ENCODE measurements around the gene COX4I1.

The COX4I1 gene

DNA sequence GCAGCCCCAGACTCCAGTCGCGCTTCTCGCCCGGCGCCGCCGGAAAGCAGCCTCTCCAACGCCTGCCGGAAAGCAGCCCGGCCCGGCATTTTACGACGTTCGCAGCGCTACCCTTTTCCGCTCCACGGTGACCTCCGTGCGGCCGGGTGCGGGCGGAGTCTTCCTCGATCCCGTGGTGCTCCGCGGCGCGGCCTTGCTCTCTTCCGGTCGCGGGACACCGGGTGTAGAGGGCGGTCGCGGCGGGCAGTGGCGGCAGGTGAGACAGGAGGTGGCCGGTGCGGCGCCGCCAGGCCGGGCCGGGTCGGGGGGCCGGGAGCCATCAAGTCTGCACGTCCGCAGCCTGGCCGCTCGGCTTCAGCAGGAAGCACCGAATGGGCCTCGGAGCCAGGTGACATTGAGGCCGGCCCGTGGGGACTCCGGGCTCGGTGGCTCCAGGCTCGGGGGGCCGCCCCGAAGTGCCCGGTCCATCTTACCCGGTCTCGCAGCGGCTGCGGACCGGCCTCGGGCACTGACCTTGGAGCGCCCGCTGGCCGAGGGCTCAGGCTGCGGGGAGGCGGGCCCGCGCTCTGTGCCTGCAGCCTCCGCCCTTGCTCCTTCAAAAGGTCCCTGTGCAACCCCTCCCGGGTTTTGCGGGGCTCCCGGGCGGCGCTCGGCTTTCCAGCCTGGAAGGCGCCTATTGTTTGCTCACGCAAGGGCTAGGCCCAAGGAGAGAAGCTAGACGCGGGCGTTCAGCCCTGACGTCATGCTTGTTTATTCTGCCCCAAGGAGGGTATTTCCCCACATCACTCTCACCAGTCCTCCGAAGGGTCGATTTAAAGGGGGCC, at the start of gene COX4I1, which contains the start of gene EMC8:
Gene COX4I1, plus strand, starts transcription at position 199 of the 824 bp plus-strand sequence. CDS start 1,511 bp downstream, outside the sequence.
Gene EMC8, minus strand, starts transcription at position 48 of the 824 bp plus-strand sequence. CDS start 249 bp downstream, outside the sequence.
- H3K4me3 ChIP-seq = peak within 1 kb of the TSS; percentile 91
- peak within 1 kb of the TSS; percentile 83 to 88 for H3K27ac ChIP-seq
- DNase-seq (ENCODE audit: low spot score) = peak; percentile 95
- TF ChIP-seq, protein P1, sequence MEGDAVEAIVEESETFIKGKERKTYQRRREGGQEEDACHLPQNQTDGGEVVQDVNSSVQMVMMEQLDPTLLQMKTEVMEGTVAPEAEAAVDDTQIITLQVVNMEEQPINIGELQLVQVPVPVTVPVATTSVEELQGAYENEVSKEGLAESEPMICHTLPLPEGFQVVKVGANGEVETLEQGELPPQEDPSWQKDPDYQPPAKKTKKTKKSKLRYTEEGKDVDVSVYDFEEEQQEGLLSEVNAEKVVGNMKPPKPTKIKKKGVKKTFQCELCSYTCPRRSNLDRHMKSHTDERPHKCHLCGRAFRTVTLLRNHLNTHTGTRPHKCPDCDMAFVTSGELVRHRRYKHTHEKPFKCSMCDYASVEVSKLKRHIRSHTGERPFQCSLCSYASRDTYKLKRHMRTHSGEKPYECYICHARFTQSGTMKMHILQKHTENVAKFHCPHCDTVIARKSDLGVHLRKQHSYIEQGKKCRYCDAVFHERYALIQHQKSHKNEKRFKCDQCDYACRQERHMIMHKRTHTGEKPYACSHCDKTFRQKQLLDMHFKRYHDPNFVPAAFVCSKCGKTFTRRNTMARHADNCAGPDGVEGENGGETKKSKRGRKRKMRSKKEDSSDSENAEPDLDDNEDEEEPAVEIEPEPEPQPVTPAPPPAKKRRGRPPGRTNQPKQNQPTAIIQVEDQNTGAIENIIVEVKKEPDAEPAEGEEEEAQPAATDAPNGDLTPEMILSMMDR (IDR thresholded peaks at IDR 0.05) = no peak

DNA sequence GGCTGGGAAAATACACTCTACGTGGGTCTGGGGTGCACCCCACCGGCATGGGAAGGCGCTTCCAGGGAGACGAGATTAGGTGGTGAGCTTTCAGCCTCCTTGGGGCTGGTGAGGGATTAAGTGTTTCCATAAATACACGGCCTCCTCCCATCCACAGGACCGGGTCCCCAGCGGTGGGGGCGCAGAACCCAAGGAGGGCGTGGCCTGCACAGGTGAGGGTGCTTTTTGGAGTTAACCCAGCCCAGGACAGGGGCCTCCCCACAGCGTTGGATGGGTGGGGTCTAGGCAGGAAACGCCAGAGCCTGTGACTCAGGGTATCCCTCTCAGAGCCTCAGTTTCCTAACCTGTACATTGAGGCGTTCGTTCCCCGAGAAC, 49.7 kb upstream of the COX4I1 start:
- TF ChIP-seq, protein P1 (IDR thresholded peaks at IDR 0.05) = no peak
- Histone ChIP-seq H3K27ac (no peak overlapping the region), H3K4me3 (peak overlapping the region; percentile 83)
- no peak for DNase-seq (ENCODE audit: low spot score)

DNA sequence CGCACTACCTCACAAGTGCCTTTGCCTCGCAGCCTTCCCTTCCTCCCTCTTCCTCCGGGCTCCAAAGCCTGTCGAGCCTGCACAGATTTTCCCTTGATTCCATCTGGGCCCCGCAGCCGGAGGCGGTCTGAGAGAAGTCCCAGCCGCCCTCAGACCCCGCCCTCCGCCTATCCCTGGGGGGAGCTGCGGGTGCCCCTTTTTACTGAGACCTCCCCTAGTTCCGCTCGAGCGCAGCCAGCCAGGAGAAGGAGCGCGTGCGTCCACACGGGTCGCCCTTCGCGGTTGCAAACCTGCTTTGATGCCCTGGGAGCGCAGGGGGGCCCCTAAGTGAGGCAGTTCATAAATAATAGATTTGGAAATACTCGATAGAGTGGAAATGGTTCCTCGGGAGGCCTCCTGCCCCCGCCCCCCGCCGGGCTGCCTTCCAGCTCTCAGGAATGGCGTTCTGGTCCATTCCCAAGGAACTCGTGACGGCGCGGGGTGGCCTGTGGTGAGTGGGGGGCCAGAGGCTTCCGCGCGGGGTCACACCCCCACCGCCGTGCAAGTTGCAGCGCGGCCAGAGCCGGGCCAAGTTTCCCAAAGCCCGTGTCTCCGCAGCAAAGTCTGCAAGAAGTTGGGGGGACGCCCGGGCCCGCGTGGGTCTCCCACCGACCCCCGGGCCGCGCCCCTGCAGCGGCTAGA, 49.2 kb upstream of the COX4I1 start:
- Histone ChIP-seq H3K27ac (no peak overlapping the region), H3K4me3 (peak overlapping the region; percentile 83)
- TF ChIP-seq, protein P1 (IDR thresholded peaks at IDR 0.05) = no peak
- no peak for DNase-seq (ENCODE audit: low spot score)

- Histone ChIP-seq H3K27ac (no peak within 1 kb of the TSS), H3K4me3 (peak within 1 kb of the TSS; percentile 83)
- TF ChIP-seq, protein P1 (IDR thresholded peaks at IDR 0.05) = no peak
- DNase-seq (ENCODE audit: low spot score) = no peak
These were observed 48.4 kb upstream of the COX4I1 start, which contains the start of gene C16orf74 for GRCh38 chr16:85750827-85751697. Gene C16orf74 (minus strand): TSS chr16:85751096. CDS start chr16:85735217, 15,879 bp downstream.

DNA sequence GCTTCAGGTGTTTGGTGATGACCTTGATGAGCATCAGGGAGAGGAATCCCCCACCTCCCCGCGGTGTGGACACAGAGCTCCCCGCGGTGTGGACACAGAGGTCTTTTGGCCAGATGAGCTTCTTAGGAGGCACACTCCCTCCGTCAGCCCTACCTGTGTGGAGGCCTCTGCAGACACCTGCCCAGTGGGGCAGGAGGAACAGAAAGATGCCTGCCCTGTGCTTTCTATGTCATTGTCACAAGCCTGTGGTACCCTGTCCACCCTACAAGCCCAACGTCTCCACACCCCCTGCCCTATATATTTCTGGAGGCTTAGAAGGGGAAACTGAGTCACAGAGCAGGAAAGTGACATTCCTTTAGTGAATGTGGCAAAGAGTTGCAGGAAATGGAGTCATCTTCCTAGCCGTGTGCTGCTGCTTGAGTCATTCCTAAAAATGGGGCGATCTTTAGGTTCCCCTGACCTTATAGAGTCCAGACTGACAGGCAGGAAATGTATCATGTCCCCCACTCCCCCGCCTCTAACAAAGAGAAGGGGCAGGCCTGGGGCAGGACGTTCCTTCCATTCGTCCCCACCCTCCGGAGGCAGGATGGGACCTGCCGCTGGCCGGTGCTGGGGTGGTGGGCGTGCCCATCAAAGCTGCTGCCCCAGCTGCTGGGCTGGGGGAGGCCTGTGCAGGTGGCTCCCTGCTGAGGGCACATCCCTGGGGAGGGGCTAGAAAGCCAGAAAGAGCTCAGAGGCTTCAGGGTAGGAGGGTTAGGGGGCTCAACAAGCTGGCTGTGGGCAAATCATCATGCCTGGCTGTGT, 47.6 kb upstream of the COX4I1 start:
- TF ChIP-seq, protein P1 (IDR thresholded peaks at IDR 0.05) = no peak
- Histone ChIP-seq H3K4me3 (no peak overlapping the region), H3K27ac (no peak overlapping the region)
- no peak for DNase-seq (ENCODE audit: low spot score)
